Measurements from ENCODE around the gene BTBD1. TPM values are rescaled to one million over a fixed set of nuclear protein-coding genes. Genes with fewer than 3 reads are reported as not detected.
A peak's percentile ranks its signal among the peaks of the same experiment; 100 is the strongest.

BTBD1 gene
- total RNA-seq, 1 donor from 2014 or later = 51.4 TPM

DNA sequence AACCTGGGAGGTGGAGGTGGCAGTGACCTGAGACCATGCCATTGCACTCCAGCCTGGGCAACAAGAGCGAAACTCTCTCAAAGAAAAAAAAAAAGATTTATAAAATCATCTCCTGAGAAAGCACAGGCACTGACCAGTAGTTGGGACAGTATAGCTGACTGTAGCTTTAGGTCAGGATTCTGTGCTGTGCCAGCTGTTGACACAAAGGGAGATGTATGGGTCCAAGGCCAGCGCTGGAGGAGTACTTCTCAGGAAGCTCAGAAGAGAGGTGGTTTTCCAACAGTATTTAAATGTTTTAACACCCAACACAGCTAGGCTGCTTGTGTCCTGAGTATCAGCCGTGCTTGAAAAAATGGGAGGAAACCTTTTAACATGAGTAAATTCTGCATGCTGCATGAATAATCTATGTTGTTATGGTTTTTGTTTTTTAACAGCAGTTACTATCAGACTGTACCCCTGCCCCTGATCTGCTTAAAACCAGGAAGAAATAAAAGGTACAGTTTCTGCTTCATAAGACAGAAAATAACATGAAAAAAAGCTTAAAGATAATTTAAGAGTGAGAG lies 74.5 kb downstream of the BTBD1 start:
- no peak overlapping the region for H3K4me3 Mint-ChIP-seq (ENCODE audit: unreplicated experiment)
- no peak overlapping the region for H3K27ac Mint-ChIP-seq (ENCODE audit: unreplicated experiment)
- no peaks in the 10 kb centered on the region for H3K9me3 Mint-ChIP-seq (ENCODE audit: low read depth)
- no peaks in the 10 kb centered on the region for H3K27me3 Mint-ChIP-seq (ENCODE audit: low read depth)
- peaks cover under 1% of the 10 kb centered on the region for H3K4me1 Mint-ChIP-seq (ENCODE audit: low read depth)
- H3K36me3 Mint-ChIP-seq (ENCODE audit: low read depth) = peaks cover 10% of the 10 kb centered on the region
- DNase-seq (ENCODE audit: low spot score) = no peak
- TF ChIP-seq, protein P1, sequence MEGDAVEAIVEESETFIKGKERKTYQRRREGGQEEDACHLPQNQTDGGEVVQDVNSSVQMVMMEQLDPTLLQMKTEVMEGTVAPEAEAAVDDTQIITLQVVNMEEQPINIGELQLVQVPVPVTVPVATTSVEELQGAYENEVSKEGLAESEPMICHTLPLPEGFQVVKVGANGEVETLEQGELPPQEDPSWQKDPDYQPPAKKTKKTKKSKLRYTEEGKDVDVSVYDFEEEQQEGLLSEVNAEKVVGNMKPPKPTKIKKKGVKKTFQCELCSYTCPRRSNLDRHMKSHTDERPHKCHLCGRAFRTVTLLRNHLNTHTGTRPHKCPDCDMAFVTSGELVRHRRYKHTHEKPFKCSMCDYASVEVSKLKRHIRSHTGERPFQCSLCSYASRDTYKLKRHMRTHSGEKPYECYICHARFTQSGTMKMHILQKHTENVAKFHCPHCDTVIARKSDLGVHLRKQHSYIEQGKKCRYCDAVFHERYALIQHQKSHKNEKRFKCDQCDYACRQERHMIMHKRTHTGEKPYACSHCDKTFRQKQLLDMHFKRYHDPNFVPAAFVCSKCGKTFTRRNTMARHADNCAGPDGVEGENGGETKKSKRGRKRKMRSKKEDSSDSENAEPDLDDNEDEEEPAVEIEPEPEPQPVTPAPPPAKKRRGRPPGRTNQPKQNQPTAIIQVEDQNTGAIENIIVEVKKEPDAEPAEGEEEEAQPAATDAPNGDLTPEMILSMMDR (IDR thresholded peaks at IDR 0.05) = no peak

DNA sequence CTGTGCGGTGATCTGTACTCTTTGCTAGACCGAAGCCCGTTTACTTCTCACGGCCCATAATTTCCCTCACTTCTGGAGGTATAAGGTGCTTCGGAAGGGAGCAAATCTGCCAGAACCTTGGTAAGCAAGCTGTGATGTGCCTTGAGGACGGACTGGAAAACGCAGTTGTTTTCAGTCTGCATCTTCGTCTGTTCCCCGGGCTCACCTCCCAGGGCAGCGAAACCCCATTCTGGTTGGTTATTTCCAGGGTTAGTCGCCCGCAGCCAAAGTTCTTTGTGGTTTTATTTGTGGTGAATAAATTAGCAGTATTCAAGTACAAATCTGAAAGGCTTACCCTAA lies 80.6 kb downstream of the BTBD1 start:
- H3K4me1 Mint-ChIP-seq (ENCODE audit: low read depth) = peaks cover 20% of the 10 kb centered on the region
- no peak for DNase-seq (ENCODE audit: low spot score)
- peaks cover 12% of the 10 kb centered on the region for H3K36me3 Mint-ChIP-seq (ENCODE audit: low read depth)
- peak overlapping the region; percentile 99 for H3K4me3 Mint-ChIP-seq (ENCODE audit: unreplicated experiment)
- no peaks in the 10 kb centered on the region for H3K9me3 Mint-ChIP-seq (ENCODE audit: low read depth)
- TF ChIP-seq, protein P1 (IDR thresholded peaks at IDR 0.05) = no peak
- no peaks in the 10 kb centered on the region for H3K27me3 Mint-ChIP-seq (ENCODE audit: low read depth)
- peak overlapping the region; percentile 94 for H3K27ac Mint-ChIP-seq (ENCODE audit: unreplicated experiment)

DNA sequence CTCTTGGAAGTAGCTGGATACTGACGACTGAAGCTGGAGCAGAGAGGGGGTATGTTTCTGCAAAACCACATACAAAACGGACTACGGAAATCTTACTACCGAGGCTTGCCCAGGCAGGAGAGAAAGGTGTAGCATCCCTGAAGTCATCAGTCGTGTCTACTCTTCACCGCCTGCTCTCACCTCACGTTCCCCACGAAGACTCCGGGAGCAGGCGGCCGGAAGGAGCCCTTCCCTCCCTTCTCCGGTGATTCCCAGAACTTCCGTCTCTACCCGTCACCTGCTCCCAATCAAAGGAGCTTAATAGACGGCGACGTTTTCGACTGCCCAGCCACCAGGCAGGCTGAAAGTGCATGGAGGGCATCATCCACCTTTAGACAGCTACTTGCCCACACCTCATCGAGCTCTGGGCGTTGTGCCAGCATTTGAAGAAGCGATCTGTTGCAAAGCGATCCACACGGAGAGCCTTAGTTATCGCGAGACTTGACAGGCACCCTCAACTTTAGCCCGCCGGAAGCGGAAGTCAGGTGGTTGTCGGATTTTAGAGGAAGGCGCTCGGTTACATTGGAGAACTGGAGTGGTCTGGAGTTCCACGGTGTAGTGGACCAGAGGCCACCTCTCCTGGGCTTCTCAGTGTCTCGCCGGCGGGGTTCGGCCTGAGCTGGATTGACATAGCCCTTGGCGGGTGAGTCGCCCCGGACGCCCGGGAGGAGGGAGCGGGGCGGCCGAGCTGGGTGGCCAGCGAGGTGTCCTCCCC lies 81.2 kb downstream of the BTBD1 start, which contains the start of gene RAMAC:
TSS of gene RAMAC (plus strand) at position 523 of the 754 bp plus-strand sequence. CDS start 2,809 bp downstream, outside the sequence.
- Mint-ChIP-seq H3K36me3 (ENCODE audit: low read depth) (peaks cover 12% of the 10 kb centered on the region), H3K27ac (ENCODE audit: unreplicated experiment) (peak within 1 kb of the TSS; percentile 94), H3K9me3 (ENCODE audit: low read depth) (no peaks in the 10 kb centered on the region), H3K27me3 (ENCODE audit: low read depth) (no peaks in the 10 kb centered on the region), H3K4me3 (ENCODE audit: unreplicated experiment) (peak within 1 kb of the TSS; percentile 99), H3K4me1 (ENCODE audit: low read depth) (peaks cover 20% of the 10 kb centered on the region)
- DNase-seq (ENCODE audit: low spot score) = no peak
- TF ChIP-seq, protein P1 (IDR thresholded peaks at IDR 0.05) = no peak

DNA sequence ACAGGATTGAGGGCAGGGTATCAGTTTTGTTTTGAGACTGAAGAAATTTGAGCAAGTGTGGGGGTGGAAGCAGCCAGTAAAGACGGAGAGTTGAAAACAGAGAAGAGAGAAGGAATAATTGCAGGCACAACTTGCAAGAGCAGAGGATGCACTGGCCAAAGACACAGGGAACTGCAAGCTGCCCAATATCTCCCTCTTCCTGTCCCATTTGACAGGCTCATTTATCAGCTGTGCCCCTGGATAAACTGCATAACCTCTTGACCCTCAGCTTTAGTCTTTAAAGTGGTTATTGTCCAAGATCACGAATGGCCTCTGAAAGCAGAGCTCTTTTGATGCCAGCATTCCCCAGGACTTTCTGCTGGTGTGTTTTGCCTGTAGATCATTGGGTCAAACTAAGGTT lies 86.1 kb downstream of the BTBD1 start:
- no peak overlapping the region for H3K4me3 Mint-ChIP-seq (ENCODE audit: unreplicated experiment)
- H3K4me1 Mint-ChIP-seq (ENCODE audit: low read depth) = peaks cover 8% of the 10 kb centered on the region
- no peaks in the 10 kb centered on the region for H3K9me3 Mint-ChIP-seq (ENCODE audit: low read depth)
- no peak for DNase-seq (ENCODE audit: low spot score)
- H3K27ac Mint-ChIP-seq (ENCODE audit: unreplicated experiment) = no peak overlapping the region
- H3K27me3 Mint-ChIP-seq (ENCODE audit: low read depth) = no peaks in the 10 kb centered on the region
- peaks cover 2% of the 10 kb centered on the region for H3K36me3 Mint-ChIP-seq (ENCODE audit: low read depth)
- TF ChIP-seq, protein P1 (IDR thresholded peaks at IDR 0.05) = no peak

DNA sequence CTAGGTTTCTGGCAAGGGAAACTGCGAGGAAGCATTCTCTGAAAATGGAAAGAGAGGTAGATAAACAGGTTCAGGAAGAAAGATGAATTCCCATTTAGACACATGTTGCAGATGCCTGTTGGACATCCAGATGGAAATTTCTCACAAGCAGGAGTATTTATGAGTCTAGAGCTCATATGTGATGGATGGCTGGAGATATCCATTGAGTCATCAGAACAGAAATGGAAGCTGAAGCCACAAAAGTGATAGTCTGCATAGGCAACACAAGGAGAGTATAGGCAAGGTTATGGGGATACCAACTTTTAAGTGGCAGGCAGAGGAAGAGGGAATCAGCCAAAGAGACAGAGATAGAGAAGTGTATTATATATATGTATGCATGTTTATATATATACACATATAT lies 87.3 kb downstream of the BTBD1 start:
- Mint-ChIP-seq H3K27me3 (ENCODE audit: low read depth) (no peaks in the 10 kb centered on the region), H3K9me3 (ENCODE audit: low read depth) (no peaks in the 10 kb centered on the region), H3K4me1 (ENCODE audit: low read depth) (no peaks in the 10 kb centered on the region), H3K36me3 (ENCODE audit: low read depth) (peaks cover 2% of the 10 kb centered on the region), H3K4me3 (ENCODE audit: unreplicated experiment) (no peak overlapping the region), H3K27ac (ENCODE audit: unreplicated experiment) (no peak overlapping the region)
- no peak for DNase-seq (ENCODE audit: low spot score)
- TF ChIP-seq, protein P1 (IDR thresholded peaks at IDR 0.05) = no peak

Measured in chondrocyte (in vitro differentiated cells).